Esophagus (tissue), 2 donors: ENCODE measurements around the gene PALS2. TPM values are rescaled to one million over a fixed set of nuclear protein-coding genes. Genes with fewer than 3 reads are reported as not detected.

Source experiments
- H3K27ac ChIP-seq, 2 donors: one replicate each; pipeline ENCODE4 v1.5.1; 2013; ENCODE audit warnings: low read depth in 2 of 2, mild to moderate bottlenecking in 2 of 2, inconsistent platforms in 1 of 2, low read length in 1 of 2, moderate library complexity in 1 of 2
- H3K27me3 ChIP-seq, 2 donors: one replicate each; pipeline ENCODE4 v1.6.1; 2013; ENCODE audit warnings: low read length in 2 of 2, control low read depth in 1 of 2, mild to moderate bottlenecking in 1 of 2; ENCODE audit not compliant: insufficient read depth in 2 of 2, control insufficient read depth in 1 of 2
- H3K36me3 ChIP-seq, 2 donors: one replicate each; pipeline ENCODE4 v1.6.1; 2013; ENCODE audit warnings: low read length in 1 of 2; ENCODE audit not compliant: control insufficient read depth in 2 of 2, insufficient read depth in 2 of 2
- H3K4me1 ChIP-seq, 2 donors: one replicate each; pipeline ENCODE4 v1.6.1; 2013; ENCODE audit warnings: low read length in 1 of 2; ENCODE audit not compliant: control insufficient read depth in 2 of 2, insufficient read depth in 2 of 2
- H3K4me3 ChIP-seq, 2 donors: one replicate each; pipeline ENCODE4 v1.5.1; 2013; ENCODE audit warnings: low read length in 2 of 2, mild to moderate bottlenecking in 2 of 2, low read depth in 1 of 2, moderate library complexity in 1 of 2
- H3K9me3 ChIP-seq, 2 donors: one replicate each; pipeline ENCODE4 v1.6.1; 2013; ENCODE audit warnings: mild to moderate bottlenecking in 2 of 2, low read depth in 1 of 2, low read length in 1 of 2, moderate library complexity in 1 of 2; ENCODE audit not compliant: control insufficient read depth in 2 of 2, insufficient read depth in 1 of 2
- WGBS, 2 donors: extraction: QIAGEN DNeasy Blood & Tissue Kit; methylation state at CpG; one replicate each; pipeline ENCODE4 v1.1.7; 2013; 5-methylcytosine and 5-hydroxymethylcytosine counted together
- polyA plus RNA-seq, 2 donors: library from polyadenylated mRNA; stranded (reverse); fragments of 200-250 nt; gene quantifications; one replicate each; pipeline ENCODE4 v1.2.3, GENCODE V29; 2013
- donor health status: healthy with polysubstance abuse.
- donor health status: Bipolar disorder and iron deficiency.

PALS2 gene
- 1 to 10 TPM; 1.7 to 2.9 TPM for polyA plus RNA-seq

DNA sequence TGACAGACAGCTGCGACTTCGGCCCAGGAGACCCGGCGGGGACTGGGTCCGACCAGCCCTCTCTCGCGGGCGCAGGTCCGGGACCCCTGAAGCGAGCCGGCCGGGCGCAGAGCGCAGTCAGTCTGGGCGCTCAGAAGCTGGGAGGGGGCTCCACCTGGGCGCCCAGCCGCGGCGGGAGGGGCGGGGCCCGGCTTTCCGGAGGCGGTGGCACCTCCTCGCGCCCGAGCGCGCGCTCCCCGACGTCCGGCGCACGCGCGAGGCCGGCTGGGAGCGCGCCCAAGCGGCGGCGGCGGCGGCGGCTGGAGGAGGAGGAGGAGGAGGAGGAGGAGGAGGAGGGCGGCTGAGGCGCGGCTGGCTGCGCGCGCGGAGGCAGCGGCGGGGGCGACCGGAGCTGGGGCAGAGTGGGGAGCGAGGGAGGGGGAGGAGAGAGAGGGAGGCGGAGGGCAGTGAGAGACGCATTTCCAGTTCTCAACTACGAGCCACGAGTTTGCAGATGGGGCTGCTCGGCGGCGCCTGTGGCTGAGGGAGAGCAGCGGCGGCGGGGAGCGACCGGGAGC is at the start of gene PALS2:
TSS of gene PALS2 (plus strand) at position 456 of the 557 bp plus-strand sequence. CDS start 50,216 bp downstream, outside the sequence.
- Histone ChIP-seq H3K27ac (peak within 1 kb of the TSS; percentile 52 to 75), H3K4me1 (peaks cover 2 to 4% of the 10 kb centered on the region in 2 donors), H3K4me3 (peak within 1 kb of the TSS; percentile 88 to 94), H3K36me3 (no peaks in the 10 kb centered on the region), H3K27me3 (peaks cover 0 to 2% of the 10 kb centered on the region in 2 donors), H3K9me3 (no peaks in the 10 kb centered on the region)
- WGBS, 2 donors: 0 to 1% methylated on average over 41 to 69 of the region's 69 CpGs

DNA sequence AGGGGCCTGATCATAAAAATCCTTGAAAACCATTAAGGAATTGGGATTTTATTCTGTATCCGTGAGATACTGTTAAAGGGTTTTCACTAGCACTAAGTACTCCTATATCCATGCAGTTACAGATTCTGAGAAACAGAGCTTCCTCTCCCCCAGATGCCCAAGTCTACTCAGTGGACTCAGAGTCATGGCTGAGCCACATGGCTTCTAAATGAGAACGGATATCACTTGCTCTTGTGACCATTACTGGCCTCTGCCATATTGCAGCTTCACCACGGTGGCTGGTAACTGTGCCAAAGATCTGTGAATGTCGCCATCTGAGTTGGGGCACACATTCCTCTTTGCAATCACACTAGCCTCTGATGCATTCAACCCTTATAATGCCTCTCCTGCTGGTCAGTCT is 42.0 kb upstream of the PALS2 start:
- no peak overlapping the region for H3K4me3 ChIP-seq
- no peaks in the 10 kb centered on the region for H3K36me3 ChIP-seq
- H3K27ac ChIP-seq: no peak overlapping the region
- 88 to 89% methylated on average over 4 of the region's 4 CpGs for WGBS, 2 donors
- H3K4me1 ChIP-seq: no peaks in the 10 kb centered on the region
- H3K9me3 ChIP-seq: no peaks in the 10 kb centered on the region
- peaks cover 2 to 3% of the 10 kb centered on the region in 2 donors for H3K27me3 ChIP-seq

GRCh38 chr7:24536682-24537081 is 36.6 kb upstream of the PALS2 start:
- WGBS, 2 donors: 69 to 71% methylated on average over 2 of the region's 2 CpGs
- no peak overlapping the region for H3K4me3 ChIP-seq
- no peaks in the 10 kb centered on the region for H3K36me3 ChIP-seq
- no peaks in the 10 kb centered on the region for H3K4me1 ChIP-seq
- no peaks in the 10 kb centered on the region for H3K9me3 ChIP-seq
- H3K27me3 ChIP-seq: peaks cover 2 to 3% of the 10 kb centered on the region in 2 donors
- H3K27ac ChIP-seq: no peak overlapping the region

DNA sequence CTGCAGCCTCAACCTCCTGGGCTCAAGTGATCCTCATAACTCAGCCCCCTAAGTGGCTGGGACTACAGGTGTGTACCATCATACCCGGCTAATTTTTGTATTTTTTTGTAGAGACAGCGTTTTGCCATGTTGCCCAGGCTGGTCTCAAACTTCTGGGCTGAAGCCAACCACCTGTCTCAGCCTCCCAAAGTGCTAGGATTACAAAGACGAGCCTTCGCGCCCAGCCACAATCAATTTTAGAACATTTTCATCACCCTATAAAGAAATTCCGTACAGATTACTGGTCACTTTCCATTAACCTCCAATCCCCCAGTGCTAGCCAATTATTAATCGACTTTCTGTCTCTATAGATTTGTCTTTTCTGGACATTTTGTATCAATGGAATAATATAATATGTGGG is 32.3 kb upstream of the PALS2 start:
- Histone ChIP-seq H3K4me3 (no peak overlapping the region), H3K36me3 (no peaks in the 10 kb centered on the region), H3K27ac (no peak overlapping the region), H3K27me3 (no peaks in the 10 kb centered on the region), H3K9me3 (no peaks in the 10 kb centered on the region), H3K4me1 (no peaks in the 10 kb centered on the region)
- WGBS, 2 donors: 69 to 77% methylated on average over 7 of the region's 7 CpGs

- Histone ChIP-seq H3K4me3 (no peak overlapping the region), H3K27ac (no peak overlapping the region), H3K36me3 (no peaks in the 10 kb centered on the region), H3K4me1 (no peaks in the 10 kb centered on the region), H3K27me3 (no peaks in the 10 kb centered on the region), H3K9me3 (no peaks in the 10 kb centered on the region)
Measured at GRCh38 chr7:24545215-24545614, 28.0 kb upstream of the PALS2 start.

DNA sequence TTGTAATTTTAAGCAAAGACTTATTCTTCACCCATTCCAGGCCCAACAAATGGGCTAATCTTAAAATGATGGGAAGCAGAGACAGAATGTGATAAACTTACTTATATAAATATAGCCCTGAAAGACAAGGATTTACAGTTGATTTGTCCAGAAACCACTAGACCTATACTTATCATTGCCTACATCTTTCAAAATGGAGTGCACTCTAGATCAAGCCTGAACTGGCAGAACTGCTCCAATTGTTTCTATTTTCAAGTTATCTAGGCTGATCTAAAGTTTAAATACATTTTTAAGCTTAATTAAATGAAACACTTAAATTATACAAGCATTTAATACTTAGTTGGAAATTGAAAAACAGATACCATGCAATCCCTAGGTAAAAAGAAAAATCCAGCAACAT is 24.9 kb upstream of the PALS2 start:
- Histone ChIP-seq H3K36me3 (no peaks in the 10 kb centered on the region), H3K4me1 (no peaks in the 10 kb centered on the region), H3K4me3 (no peak overlapping the region), H3K27me3 (no peaks in the 10 kb centered on the region), H3K9me3 (no peaks in the 10 kb centered on the region), H3K27ac (no peak overlapping the region)

GRCh38 chr7:24549991-24550390 is 23.3 kb upstream of the PALS2 start:
- Histone ChIP-seq H3K27me3 (no peaks in the 10 kb centered on the region), H3K4me1 (no peaks in the 10 kb centered on the region)
- WGBS, 2 donors: 41 to 50% methylated on average over 4 of the region's 4 CpGs

DNA sequence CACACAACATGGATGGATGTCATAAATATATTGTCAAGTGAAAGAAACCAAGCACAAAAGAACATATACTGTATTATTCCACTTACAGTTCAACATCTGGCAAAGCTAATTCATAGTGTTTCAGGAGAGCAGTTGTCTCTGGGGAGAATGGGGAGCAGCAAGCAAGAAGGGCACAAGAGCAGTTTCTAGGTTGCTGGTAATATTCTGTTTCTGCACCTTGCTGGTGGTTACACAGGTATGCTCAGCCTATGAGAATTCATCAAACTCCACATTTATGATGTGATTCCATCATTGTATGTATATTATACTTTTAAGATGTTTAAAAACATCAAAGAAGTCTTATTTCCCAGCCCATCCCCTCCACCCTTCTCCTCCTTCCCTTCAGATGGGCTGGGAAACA is 18.1 kb upstream of the PALS2 start:
- Histone ChIP-seq H3K4me3 (no peak overlapping the region), H3K27me3 (no peaks in the 10 kb centered on the region), H3K36me3 (no peaks in the 10 kb centered on the region), H3K4me1 (no peaks in the 10 kb centered on the region), H3K9me3 (no peaks in the 10 kb centered on the region), H3K27ac (no peak overlapping the region)

More at GRCh38 chr7:24549991-24550390, 23.3 kb upstream of the PALS2 start:
- Histone ChIP-seq H3K4me3 (no peak overlapping the region), H3K9me3 (no peaks in the 10 kb centered on the region), H3K27ac (no peak overlapping the region), H3K36me3 (no peaks in the 10 kb centered on the region)

DNA sequence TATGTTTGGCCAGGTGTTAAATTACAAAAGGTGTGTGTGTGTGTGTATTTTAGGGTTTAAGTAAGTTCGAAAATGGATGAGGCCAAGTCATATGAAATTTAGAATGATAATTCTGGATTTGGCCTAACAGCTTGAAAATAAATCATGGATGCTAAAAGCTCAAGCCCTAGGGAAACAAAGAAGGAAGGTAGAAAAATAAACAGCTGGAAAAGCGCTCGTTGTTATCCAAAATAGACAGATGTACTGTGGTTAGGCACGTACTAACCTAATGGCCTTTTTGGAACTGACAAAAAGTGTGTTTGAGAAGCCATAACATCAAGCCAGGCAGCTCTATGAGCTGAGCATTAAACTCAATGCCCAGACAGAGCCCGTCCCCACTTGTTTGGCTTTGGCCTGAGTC is 17.5 kb upstream of the PALS2 start:
- H3K27me3 ChIP-seq: no peaks in the 10 kb centered on the region
- no peaks in the 10 kb centered on the region for H3K36me3 ChIP-seq
- no peak overlapping the region for H3K27ac ChIP-seq
- WGBS, 2 donors: 70 to 75% methylated on average over 5 of the region's 5 CpGs
- no peaks in the 10 kb centered on the region for H3K9me3 ChIP-seq
- no peak overlapping the region for H3K4me3 ChIP-seq
- H3K4me1 ChIP-seq: no peaks in the 10 kb centered on the region

GRCh38 chr7:24560772-24561171 is 12.5 kb upstream of the PALS2 start:
- H3K27me3 ChIP-seq: no peaks in the 10 kb centered on the region
- 75 to 80% methylated on average over 3 of the region's 3 CpGs for WGBS, 2 donors
- no peak overlapping the region for H3K4me3 ChIP-seq
- no peaks in the 10 kb centered on the region for H3K36me3 ChIP-seq
- H3K27ac ChIP-seq: no peak overlapping the region
- no peaks in the 10 kb centered on the region for H3K4me1 ChIP-seq
- no peaks in the 10 kb centered on the region for H3K9me3 ChIP-seq
